Measurements from ENCODE around the gene LZTS2.

DNA sequence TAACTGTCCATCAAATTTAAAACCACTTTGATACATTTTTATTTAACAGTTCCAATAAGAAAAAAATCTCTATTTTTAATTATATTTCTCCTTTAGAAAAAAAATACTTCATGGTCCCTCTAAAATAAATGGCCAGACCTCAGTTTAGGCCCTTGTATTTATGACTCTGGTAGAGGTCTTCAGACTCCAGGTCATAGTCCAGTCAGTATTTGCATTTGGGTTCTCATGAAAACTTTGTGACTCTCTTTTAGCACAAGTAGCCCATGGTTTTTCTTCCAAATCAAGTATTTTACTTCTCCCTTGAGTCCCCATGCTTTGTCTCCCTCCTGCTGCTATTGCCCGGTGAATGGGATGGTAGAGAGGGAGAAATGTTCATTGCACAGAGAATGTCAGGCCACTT, 35.8 kb upstream of the LZTS2 start:
- TF ChIP-seq REST (tag by site-specific recombination; IDR thresholded peaks at IDR 0.05) (no peak), ZNF660 (tag by site-specific recombination; IDR thresholded peaks at IDR 0.05) (no peak), ATF2 (tag by site-specific recombination; IDR thresholded peaks at IDR 0.05; ENCODE audit: low read depth) (no peak), PRDM4 (tag by site-specific recombination; IDR thresholded peaks at IDR 0.05) (no peak), OVOL3 (tag by site-specific recombination; IDR thresholded peaks at IDR 0.05) (no peak), ZNF670 (tag by site-specific recombination; IDR thresholded peaks at IDR 0.05; ENCODE audit: low read depth) (no peak)
- TF ChIP-seq, protein P1, sequence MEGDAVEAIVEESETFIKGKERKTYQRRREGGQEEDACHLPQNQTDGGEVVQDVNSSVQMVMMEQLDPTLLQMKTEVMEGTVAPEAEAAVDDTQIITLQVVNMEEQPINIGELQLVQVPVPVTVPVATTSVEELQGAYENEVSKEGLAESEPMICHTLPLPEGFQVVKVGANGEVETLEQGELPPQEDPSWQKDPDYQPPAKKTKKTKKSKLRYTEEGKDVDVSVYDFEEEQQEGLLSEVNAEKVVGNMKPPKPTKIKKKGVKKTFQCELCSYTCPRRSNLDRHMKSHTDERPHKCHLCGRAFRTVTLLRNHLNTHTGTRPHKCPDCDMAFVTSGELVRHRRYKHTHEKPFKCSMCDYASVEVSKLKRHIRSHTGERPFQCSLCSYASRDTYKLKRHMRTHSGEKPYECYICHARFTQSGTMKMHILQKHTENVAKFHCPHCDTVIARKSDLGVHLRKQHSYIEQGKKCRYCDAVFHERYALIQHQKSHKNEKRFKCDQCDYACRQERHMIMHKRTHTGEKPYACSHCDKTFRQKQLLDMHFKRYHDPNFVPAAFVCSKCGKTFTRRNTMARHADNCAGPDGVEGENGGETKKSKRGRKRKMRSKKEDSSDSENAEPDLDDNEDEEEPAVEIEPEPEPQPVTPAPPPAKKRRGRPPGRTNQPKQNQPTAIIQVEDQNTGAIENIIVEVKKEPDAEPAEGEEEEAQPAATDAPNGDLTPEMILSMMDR (tag by site-specific recombination; IDR thresholded peaks at IDR 0.05): no peak
